GM13976 (cell line): ENCODE measurements around the gene RNU6-7.

ENCODE experiments used
- DNase-seq: peaks from one replicate; pipeline ENCODE4 v3.0.0; 2012; ENCODE audit warnings: low spot score
- in situ Hi-C: fragments of 300-500 bp; cut with MboI; formaldehyde crosslinking; loops from one replicate; pipeline ENCODE4 v1.12.0; 2022; ENCODE audit warnings: low sequenced_read_pairs, mixed read lengths, inconsistent platforms; ENCODE audit not compliant: unreplicated experiment
- TF ChIP-seq, protein P1 (sequence below): IDR thresholded peaks from 2 replicates; pipeline ENCODE4 v1.5.1; 2012; ENCODE audit warnings: borderline replicate concordance, mild to moderate bottlenecking; ENCODE audit not compliant: insufficient read depth; ENCODE audit errors: extremely low read depth, missing control alignments, control extremely low read depth

Gene RNU6-7

DNA sequence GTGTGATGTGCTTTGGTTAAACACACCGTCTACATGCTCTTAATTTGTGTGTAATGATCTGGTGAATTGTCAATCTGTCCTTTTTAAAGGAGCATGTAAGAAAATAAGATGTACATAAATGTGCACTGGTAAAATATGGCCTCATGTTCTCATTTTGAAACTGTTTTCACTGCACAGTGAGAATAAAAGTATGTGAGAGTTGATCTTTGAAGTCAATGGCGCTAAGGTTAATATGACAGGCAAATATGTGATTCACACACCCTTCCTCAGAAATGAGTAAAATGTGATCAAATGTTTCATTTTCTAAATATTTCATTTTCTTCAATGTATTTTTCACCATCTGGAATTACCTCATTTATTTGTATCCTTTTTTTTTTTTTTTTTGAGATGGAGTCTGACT lies 8.3 kb upstream of the RNU6-7 start:
- in situ Hi-C loops, result no loop called here
- DNase-seq, result no peak
- TF ChIP-seq, protein P1, sequence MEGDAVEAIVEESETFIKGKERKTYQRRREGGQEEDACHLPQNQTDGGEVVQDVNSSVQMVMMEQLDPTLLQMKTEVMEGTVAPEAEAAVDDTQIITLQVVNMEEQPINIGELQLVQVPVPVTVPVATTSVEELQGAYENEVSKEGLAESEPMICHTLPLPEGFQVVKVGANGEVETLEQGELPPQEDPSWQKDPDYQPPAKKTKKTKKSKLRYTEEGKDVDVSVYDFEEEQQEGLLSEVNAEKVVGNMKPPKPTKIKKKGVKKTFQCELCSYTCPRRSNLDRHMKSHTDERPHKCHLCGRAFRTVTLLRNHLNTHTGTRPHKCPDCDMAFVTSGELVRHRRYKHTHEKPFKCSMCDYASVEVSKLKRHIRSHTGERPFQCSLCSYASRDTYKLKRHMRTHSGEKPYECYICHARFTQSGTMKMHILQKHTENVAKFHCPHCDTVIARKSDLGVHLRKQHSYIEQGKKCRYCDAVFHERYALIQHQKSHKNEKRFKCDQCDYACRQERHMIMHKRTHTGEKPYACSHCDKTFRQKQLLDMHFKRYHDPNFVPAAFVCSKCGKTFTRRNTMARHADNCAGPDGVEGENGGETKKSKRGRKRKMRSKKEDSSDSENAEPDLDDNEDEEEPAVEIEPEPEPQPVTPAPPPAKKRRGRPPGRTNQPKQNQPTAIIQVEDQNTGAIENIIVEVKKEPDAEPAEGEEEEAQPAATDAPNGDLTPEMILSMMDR, result no peak

DNA sequence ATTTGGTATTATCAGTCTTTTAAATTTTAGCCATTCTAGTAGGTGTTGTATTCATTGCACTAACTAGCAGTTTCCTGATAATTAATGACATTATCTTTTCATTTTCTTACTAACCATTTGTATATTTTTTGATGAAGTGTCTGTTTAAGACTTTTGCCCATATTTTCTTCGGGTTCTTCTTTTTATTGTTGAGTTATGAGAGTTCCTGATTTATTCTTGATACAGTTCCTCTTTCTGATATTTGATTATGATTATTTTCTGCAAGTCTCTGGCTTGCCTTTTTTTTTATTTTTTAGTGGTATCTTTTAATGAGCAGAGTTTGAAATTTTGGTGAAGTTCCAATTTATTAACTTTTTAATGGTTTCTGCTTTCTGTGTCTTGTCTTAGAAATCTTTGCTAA lies 6.2 kb upstream of the RNU6-7 start:
- TF ChIP-seq, protein P1, result no peak
- DNase-seq, result no peak
- in situ Hi-C loops, result no loop called here

DNA sequence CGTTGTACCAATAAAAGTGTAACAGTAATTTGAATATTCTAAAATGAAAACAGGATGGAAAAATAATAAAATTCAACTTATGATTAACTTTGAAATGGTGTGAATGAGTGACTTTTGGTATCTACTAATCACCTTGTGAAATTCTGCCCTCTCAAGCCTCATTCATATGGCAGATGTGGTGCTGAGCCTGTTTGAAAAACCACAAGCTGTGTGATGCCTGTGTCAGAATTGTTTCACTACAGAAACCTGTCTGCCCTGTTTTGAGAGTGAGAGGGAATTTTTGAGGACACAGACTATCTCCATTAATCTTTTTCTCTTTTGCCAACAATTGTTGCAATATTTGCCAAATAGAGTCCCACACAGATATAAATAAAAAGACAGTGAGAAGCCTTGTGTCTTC lies 3.9 kb upstream of the RNU6-7 start:
- in situ Hi-C loops, result no loop called here
- no peak for DNase-seq
- TF ChIP-seq, protein P1, result no peak

DNA sequence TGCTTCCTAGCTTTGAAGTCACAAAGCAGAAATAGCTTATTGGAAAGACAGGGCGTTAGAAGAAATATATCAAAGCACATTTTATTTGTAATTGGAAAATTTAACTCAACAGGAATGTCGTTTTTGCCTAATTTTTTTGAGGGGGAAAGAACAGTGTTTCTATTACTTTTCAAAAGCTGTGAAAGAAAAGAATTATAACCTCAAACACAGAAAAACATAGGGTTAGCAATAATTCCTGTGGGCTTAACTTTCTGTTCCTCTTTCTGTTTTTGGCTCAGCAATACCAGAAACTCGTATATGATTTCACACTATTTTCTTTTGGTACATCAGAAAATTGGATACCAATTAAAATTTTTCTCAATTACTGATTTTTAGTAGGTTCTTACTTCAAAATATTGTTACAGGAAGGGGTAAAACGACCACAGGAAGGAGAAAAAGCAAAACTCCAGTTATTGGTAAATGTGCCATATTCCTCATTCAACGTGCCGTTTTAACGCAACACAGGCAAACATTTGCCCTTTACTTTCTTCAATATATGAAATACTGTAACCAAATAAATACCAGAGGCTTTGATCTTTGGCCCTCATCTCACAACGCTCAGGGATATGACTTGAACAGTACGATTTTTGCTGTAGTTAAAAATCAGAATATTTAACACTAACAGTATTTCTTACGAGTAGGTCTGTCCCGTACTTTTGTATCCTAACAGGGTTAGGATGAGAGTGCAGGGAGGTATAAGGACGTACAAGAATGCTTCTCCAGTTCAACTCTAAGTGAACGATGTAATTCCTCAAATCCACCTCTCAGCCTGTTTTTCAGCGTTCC lies 1.3 kb upstream of the RNU6-7 start:
- TF ChIP-seq, protein P1, result no peak
- in situ Hi-C loops, result no loop called here
- peak; percentile 43 for DNase-seq

DNA sequence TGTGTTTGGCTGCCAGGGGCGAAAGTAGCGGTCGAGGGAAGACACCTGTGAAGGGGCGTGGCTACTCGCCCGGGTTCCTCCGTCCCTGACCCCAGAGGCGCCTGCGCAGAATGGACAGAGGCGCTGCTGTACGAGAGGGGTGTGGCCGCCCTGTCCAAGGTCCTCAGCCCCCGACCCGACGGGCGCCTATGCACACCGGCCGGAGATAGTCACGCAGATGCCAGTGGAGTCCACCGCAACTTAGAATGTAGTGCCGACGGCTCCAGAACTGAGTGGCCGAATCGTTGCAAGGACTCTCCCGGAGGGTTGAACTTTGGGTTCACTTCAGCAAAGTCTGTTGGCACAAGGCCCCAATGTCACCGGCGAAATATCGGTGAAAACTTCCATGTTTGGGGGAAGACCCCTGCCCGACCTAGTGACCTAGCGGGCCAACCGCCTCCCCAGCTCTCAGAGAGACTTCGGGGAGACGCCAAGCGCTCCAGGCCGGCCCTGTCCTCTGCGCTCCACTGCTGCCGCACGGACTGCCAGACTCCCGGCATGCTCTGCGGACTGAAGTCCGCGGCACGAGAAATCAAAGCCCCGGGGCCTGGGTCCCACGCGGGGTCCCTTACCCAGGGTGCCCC lies 541 bp upstream of the RNU6-7 start:
- in situ Hi-C loops, result no loop called here
- peak; percentile 74 for DNase-seq
- TF ChIP-seq, protein P1, result no peak

DNA sequence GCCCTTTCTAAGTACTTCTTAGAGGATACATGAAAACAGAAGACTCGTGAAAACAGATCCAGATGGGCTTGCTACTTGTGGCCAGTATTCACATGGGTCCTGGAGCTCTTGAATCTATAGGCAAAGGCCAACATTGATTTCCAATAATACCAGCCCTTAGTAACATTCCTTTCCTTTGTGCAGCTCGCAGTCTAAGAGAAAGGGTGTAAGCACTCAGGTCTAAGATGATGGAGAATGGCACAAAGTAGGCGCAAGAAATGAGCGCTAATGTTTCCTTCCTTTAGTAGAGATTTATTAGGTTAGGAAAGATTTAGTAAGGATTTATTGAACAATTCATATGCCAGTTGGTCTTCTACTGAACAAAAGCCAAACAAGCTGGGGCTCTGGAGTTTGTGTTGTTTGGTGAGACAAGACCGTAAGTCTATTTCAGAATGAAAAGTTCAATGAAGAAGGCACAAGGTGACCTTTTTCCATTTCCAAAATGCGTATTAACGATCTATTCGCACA lies 699 bp downstream of the RNU6-7 start:
- DNase-seq, result no peak
- TF ChIP-seq, protein P1, result no peak
- in situ Hi-C loops, result no loop called here
